NCI-H2081 treated with DMSO at 0.1 percent for 48 hours (cell line): Measurements from ENCODE around the gene EPS8L1.
A peak's percentile ranks its signal among the peaks of the same experiment; 100 is the strongest.
"Not testable (repeated sequence)": the region's sequence is repeated elsewhere in the genome, so short reads cannot be mapped to it uniquely, and the experiment has no call there.

Experiments
- DNase-seq: peaks from one replicate; lab custom pipeline; 2025; lab: John Stamatoyannopoulos, UW

EPS8L1 gene

GRCh38 chr19:55050749-55051532 lies 24.7 kb upstream of the EPS8L1 start:
- no peak for DNase-seq

- no peak for DNase-seq
Observed at GRCh38 chr19:55053735-55054134, 21.9 kb upstream of the EPS8L1 start.

GRCh38 chr19:55056827-55057226 lies 18.8 kb upstream of the EPS8L1 start:
- DNase-seq = no peak

GRCh38 chr19:55058781-55059610 lies 16.7 kb upstream of the EPS8L1 start:
- no peak for DNase-seq

GRCh38 chr19:55060287-55060686 lies 15.4 kb upstream of the EPS8L1 start:
- DNase-seq = not testable (repeated sequence)

GRCh38 chr19:55062735-55063491 lies 12.8 kb upstream of the EPS8L1 start, which contains the start of gene RDH13:
RDH13 (minus strand) TSS chr19:55063148; CDS start chr19:55063032, 116 bp downstream.
- DNase-seq = peak; percentile 69

GRCh38 chr19:55063492-55063843 lies 12.2 kb upstream of the EPS8L1 start:
- DNase-seq = no peak

GRCh38 chr19:55065516-55065915 lies 10.2 kb upstream of the EPS8L1 start:
- DNase-seq = not testable (repeated sequence)

- no peak for DNase-seq
Observed at GRCh38 chr19:55066107-55066709, 9.5 kb upstream of the EPS8L1 start.

GRCh38 chr19:55067869-55068268 lies 7.8 kb upstream of the EPS8L1 start:
- no peak for DNase-seq

- DNase-seq = no peak
Observed at GRCh38 chr19:55068950-55069864, 6.5 kb upstream of the EPS8L1 start.

- DNase-seq = no peak
Observed at GRCh38 chr19:55069865-55070197, 5.8 kb upstream of the EPS8L1 start.

GRCh38 chr19:55070466-55071128 lies 5.1 kb upstream of the EPS8L1 start:
- DNase-seq = no peak

GRCh38 chr19:55071129-55071502 lies 4.6 kb upstream of the EPS8L1 start:
- no peak for DNase-seq

- DNase-seq = no peak
Observed at GRCh38 chr19:55071913-55072312, 3.8 kb upstream of the EPS8L1 start.

- DNase-seq = no peak
Observed at GRCh38 chr19:55076321-55076720, 652 bp downstream of the EPS8L1 start.

GRCh38 chr19:55077106-55077505 lies 1.4 kb downstream of the EPS8L1 start:
- no peak for DNase-seq

- no peak for DNase-seq
Observed at GRCh38 chr19:55078996-55079395, 3.3 kb downstream of the EPS8L1 start.

- DNase-seq = no peak
Observed at GRCh38 chr19:55079400-55080038, 3.9 kb downstream of the EPS8L1 start.
